GM12878 (cell line): Measurements from ENCODE around the gene DCDC1. TPM values are rescaled to one million over a fixed set of nuclear protein-coding genes. Genes with fewer than 3 reads are reported as not detected.

Experiments
- ATAC-seq: fragments of 200-7000 bp; cut with Tn5 transposase; 3 replicates; pipeline ENCODE4 v1.9.1; 2020; ENCODE audit warnings: mild to moderate bottlenecking, moderate library complexity
- BruUV-seq: library from RNA; stranded (reverse); fragments of 400-500 nt; replicated peaks from 2 replicates; lab custom pipeline; 2021; lab: Mats Ljungman, UMichigan
- CTCF ChIA-PET: fragments of 300-600 bp; sonication (Branson Sonifier 250); formaldehyde crosslinking; extraction: SDS; loops from one replicate; lab custom pipeline; 2021; ENCODE audit warnings: inconsistent platforms; lab: Yijun Ruan, JAX
- POLR2A ChIA-PET: fragments of 350-600 bp; formaldehyde crosslinking; extraction: SDS; loops from one replicate; lab custom pipeline; 2021; ENCODE audit warnings: inconsistent platforms; lab: Charles Lee
- RAD21 ChIA-PET: fragments of 300-600 bp; sonication (Branson Sonifier 250); formaldehyde crosslinking; loops from one replicate; lab custom pipeline; 2023; ENCODE audit warnings: antibody characterized with exemption; ENCODE audit not compliant: unreplicated experiment; lab: Charles Lee
- SMC1A ChIA-PET: fragments of 300-600 bp; sonication (Branson Sonifier 250); formaldehyde crosslinking; loops from one replicate; lab custom pipeline; 2023; ENCODE audit not compliant: unreplicated experiment, uncharacterized antibody; lab: Charles Lee
- DNase-seq: peaks from one replicate; pipeline ENCODE4 v3.0.0-alpha.2; 2011; ENCODE audit warnings: low read depth, low spot score
- FAIRE-seq: peaks from 3 replicates; lab custom pipeline; 2011; peaks lifted over from hg19 to GRCh38; lab: Jason Lieb, UNC
- H2AFZ ChIP-seq: 2 replicates; pipeline ENCODE4 v1.6.0; 2011; ENCODE audit warnings: low read depth, low read length, control low read depth; ENCODE audit not compliant: control insufficient read depth
- H3K27ac ChIP-seq: 2 replicates; pipeline ENCODE4 v1.5.1; 2011; ENCODE audit warnings: control low read depth; ENCODE audit not compliant: control insufficient read depth, insufficient read depth
- H3K27me3 ChIP-seq, 2 experiments: replicated peaks in 1 of 2; 2 replicates each; pipeline versions ENCODE4 v1.6.0 to v1.6.1; 2011; ENCODE audit warnings: low read length in 1 of 2; ENCODE audit not compliant: control insufficient read depth in 2 of 2, insufficient read depth in 2 of 2
- H3K36me3 ChIP-seq, 2 experiments: 2 replicates each; pipeline ENCODE4 v1.5.1; 2011; ENCODE audit warnings: low read length in 1 of 2; ENCODE audit not compliant: control insufficient read depth in 2 of 2, insufficient read depth in 2 of 2
- H3K4me1 ChIP-seq: 2 replicates; pipeline ENCODE4 v1.6.1; 2011; ENCODE audit warnings: mild to moderate bottlenecking, low read length, moderate library complexity, mixed read lengths; ENCODE audit not compliant: control insufficient read depth, insufficient read depth
- H3K4me2 ChIP-seq: 2 replicates; pipeline ENCODE4 v1.6.0; 2011; ENCODE audit warnings: control low read depth; ENCODE audit not compliant: control insufficient read depth, insufficient read depth
- H3K4me3 ChIP-seq: fragments of 200-600 bp; sonication (generic); 2 replicates; pipeline ENCODE4 v1.5.1; 2016
- H3K79me2 ChIP-seq: 2 replicates; pipeline ENCODE4 v1.6.0; 2011; ENCODE audit warnings: low read length; ENCODE audit not compliant: control insufficient read depth, insufficient read depth
- H3K9ac ChIP-seq: 2 replicates; pipeline ENCODE4 v1.8.0; 2011; ENCODE audit warnings: low read length, control low read depth, mixed read lengths; ENCODE audit not compliant: control insufficient read depth, insufficient read depth
- H3K9me3 ChIP-seq: replicated peaks from 3 replicates; pipeline ENCODE4 v1.5.1; 2011; ENCODE audit warnings: mild to moderate bottlenecking, low read length; ENCODE audit not compliant: control insufficient read depth, insufficient read depth
- H4K20me1 ChIP-seq: 2 replicates; pipeline ENCODE4 v1.6.0; 2011; ENCODE audit not compliant: control insufficient read depth, insufficient read depth
- FOS ChIP-seq: IDR thresholded peaks from 3 replicates; pipeline ENCODE4 v1.6.1; 2011; ENCODE audit warnings: borderline replicate concordance; ENCODE audit not compliant: insufficient read length; ENCODE audit errors: extremely low read depth
- FOXK2 ChIP-seq: fragments of 450-650 bp; IDR thresholded peaks from 2 replicates; pipeline ENCODE4 v1.6.1; 2017; ENCODE audit warnings: mild to moderate bottlenecking, moderate library complexity
- MEF2A ChIP-seq: IDR thresholded peaks from 2 replicates; pipeline ENCODE4 v1.6.1; 2011; ENCODE audit warnings: low read depth, mild to moderate bottlenecking, low read length, moderate library complexity; ENCODE audit not compliant: insufficient read depth
- RAD21 ChIP-seq: IDR thresholded peaks from 2 replicates; pipeline ENCODE4 v1.6.1; 2011; ENCODE audit warnings: mild to moderate bottlenecking, low read depth, low read length, moderate library complexity; ENCODE audit not compliant: insufficient read depth
- SMAD1 ChIP-seq: fragments of 450-650 bp; IDR thresholded peaks from 2 replicates; pipeline ENCODE4 v1.6.1; 2018; ENCODE audit warnings: mild to moderate bottlenecking, low read depth; ENCODE audit not compliant: partially characterized antibody
- SMC3 ChIP-seq: IDR thresholded peaks from 2 replicates; pipeline ENCODE4 v1.6.1; 2011; ENCODE audit warnings: low read length, improper control_type of control experiment, borderline replicate concordance
- ZSCAN29 ChIP-seq: fragments of 450-650 bp; IDR thresholded peaks from 2 replicates; pipeline ENCODE4 v1.6.1; 2017; ENCODE audit warnings: mild to moderate bottlenecking, moderate library complexity
- WGBS: methylation state at CpG from one replicate; pipeline ENCODE4 v1.1.6; 2016; ENCODE audit warnings: low lambda C conversion rate; ENCODE audit not compliant: insufficient replicate concordance, insufficient coverage; ENCODE audit errors: missing lambda C conversion rate; 5-methylcytosine and 5-hydroxymethylcytosine counted together
- in situ Hi-C: fragments of 300-500 bp; cut with MboI; formaldehyde crosslinking; loops from 9 replicates; pipeline ENCODE4 v1.14.3; 2018; ENCODE audit warnings: mixed read lengths
- intact Hi-C: fragments of 100-400 bp; cut with micrococcal nuclease; formaldehyde crosslinking; loops from one replicate; pipeline ENCODE4 v1.14.2; 2022; ENCODE audit not compliant: unreplicated experiment
- polyA plus RNA-seq, 11 experiments: library from polyadenylated mRNA; depleted of rRNA in 4 of 11; unstranded in 6 of 11; stranded (reverse) in 5 of 11; fragments of >200 nt; fragmentation: Nextera tagmentation in 4 of 11; fragmentation: Illumina TruSeq in 1 of 11; extraction: Ambion mirVana in 4 of 11; extraction: Trizol in 1 of 11; gene quantifications; 1 replicate in 1 of 11; 2 replicates in 10 of 11; pipeline versions ENCODE4 v1.2.1 to v1.2.3, GENCODE V29; 2011 to 2016; ENCODE audit warnings: inconsistent platforms in 2 of 11, missing spikeins in 2 of 11, low read depth in 1 of 11
- total RNA-seq, 4 experiments: library from RNA; depleted of rRNA in 3 of 4; stranded (reverse); fragments of >200 nt in 3 of 4; fragmentation: Illumina TruSeq in 1 of 4; extraction: Trizol in 1 of 4; gene quantifications; 2 replicates each; pipeline versions ENCODE4 v1.2.1 to v1.2.3, GENCODE V29; 2013 to 2021
- TF ChIP-seq, protein P1 (sequence below): fragments of 450-650 bp; conservative IDR thresholded peaks from 2 replicates; pipeline ENCODE4 v1.6.1; 2017; ENCODE audit warnings: mild to moderate bottlenecking, moderate library complexity
- TF ChIP-seq, protein P2 (sequence below), 3 experiments: IDR thresholded peaks in 2 of 3; conservative IDR thresholded peaks in 1 of 3; 2 replicates each; pipeline ENCODE4 v1.5.1; 2011; ENCODE audit warnings: low read depth in 3 of 3, low read length in 3 of 3, mild to moderate bottlenecking in 3 of 3, control low read depth in 2 of 3, moderate library complexity in 2 of 3, inconsistent platforms in 1 of 3, mixed read lengths in 1 of 3; ENCODE audit not compliant: control insufficient read depth in 2 of 3, insufficient read depth in 1 of 3; ENCODE audit errors: extremely low read depth in 1 of 3

Gene DCDC1
- total and polyA plus RNA-seq, 10 of the 15 experiments (the other 5 are each of a cell fraction or from before 2014, with no cell fraction given), result not detected

DNA sequence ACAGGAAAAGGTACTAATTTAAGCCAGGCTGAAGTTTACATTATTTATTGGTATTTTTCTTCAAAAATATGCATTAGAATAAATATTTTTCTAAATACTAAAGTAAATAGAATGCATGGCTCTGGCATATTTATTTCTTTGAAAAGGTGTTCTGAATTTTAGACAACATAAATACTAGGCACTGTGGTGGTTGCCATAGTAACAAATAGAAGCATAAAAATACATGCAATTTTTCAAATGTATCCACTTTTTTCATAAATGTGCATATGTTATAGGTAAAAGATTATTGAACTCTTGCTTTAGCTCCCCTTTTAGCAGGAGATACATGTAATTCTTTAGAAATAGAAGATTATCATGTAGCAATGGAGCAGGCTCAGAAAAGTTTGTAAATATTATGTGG lies 18.4 kb downstream of the DCDC1 start:
- no peak overlapping the region for H2AFZ ChIP-seq
- no peak overlapping the region for H3K4me2 ChIP-seq
- no peaks in the 10 kb centered on the region for H3K27me3 ChIP-seq
- no peaks in the 10 kb centered on the region for H4K20me1 ChIP-seq
- no TSS peak for BruUV-seq
- H3K79me2 ChIP-seq, result no peaks in the 10 kb centered on the region
- H3K36me3 ChIP-seq, result no peaks in the 10 kb centered on the region
- H3K27ac ChIP-seq, result no peak overlapping the region
- no peak for TF ChIP-seq ZSCAN29
- no peak for TF ChIP-seq MEF2A
- ChIA-PET SMC1A (interaction anchor here (0.7 kb wide), 1 partner anchor 15 kb away, joined by 3 read pairs; no protein-coding TSS in a partner anchor), CTCF (interaction anchor here (1.0 to 1.1 kb wide), 2 partner anchors 9 to 10 kb away, joined by 3 to 4 read pairs; no protein-coding TSS in a partner anchor), RAD21 (no interaction called here), POLR2A (no interaction called here)
- no peaks in the 10 kb centered on the region for H3K9me3 ChIP-seq
- no peaks in the 10 kb centered on the region for H3K4me1 ChIP-seq
- no peak overlapping the region for H3K4me3 ChIP-seq
- intact Hi-C loops, result no loop called here
- H3K9ac ChIP-seq, result no peak overlapping the region
- no peak for ATAC-seq
- in situ Hi-C loops, result no loop called here
- DNase-seq, result no peak
- FAIRE-seq, result no peak

DNA sequence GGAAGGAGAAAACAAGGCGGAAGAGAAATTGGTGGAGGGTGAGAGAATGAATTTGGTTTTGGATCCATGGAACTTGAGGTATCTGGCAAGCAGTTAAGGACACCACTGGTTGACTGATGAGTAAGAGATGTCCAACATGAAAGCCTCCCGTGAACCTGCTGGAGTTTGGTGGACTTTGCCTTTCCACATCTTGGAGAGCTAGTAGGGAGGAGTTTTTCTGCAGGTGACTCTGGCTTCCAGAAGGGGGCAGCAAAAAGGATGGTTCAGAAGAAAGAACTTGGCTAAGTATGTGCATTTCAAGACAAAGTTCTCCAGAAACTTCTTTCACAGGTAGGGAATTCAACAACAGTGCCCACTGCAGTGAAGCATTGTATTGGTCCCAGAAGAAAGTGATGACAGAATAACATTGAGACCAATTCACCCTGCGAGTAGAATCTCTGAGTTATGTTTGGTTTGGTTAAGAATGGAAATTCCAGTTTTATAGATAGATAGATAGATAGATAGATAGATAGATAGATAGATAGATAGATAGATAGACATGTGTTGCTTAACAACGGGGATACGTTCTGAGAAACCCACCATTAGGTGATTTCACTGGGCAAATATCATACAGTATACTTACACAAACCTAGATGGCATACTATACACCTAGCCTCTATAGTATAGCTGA lies 28.5 kb downstream of the DCDC1 start:
- no peaks in the 10 kb centered on the region for H4K20me1 ChIP-seq
- ATAC-seq (peak; percentile 69), FAIRE-seq (peak; percentile 18)
- no peak overlapping the region for H3K4me3 ChIP-seq
- no peaks in the 10 kb centered on the region for H3K4me1 ChIP-seq
- intact Hi-C loops (loop anchor here (1.0 to 5.0 kb wide), 2 partner anchors 617 to 836 kb away; no protein-coding TSS in a partner anchor), in situ Hi-C loops (no loop called here)
- WGBS, result 32% methylated on average over 5 of the region's 5 CpGs
- no peaks in the 10 kb centered on the region for H3K79me2 ChIP-seq
- no peak overlapping the region for H3K27ac ChIP-seq
- H2AFZ ChIP-seq, result no peak overlapping the region
- BruUV-seq, result no TSS peak
- no peak overlapping the region for H3K4me2 ChIP-seq
- RAD21 ChIA-PET, result interaction anchor here (0.7 to 1.6 kb wide), 5 partner anchors 172 to 835 kb away, joined by 3 to 8 read pairs (median 4); no protein-coding TSS in a partner anchor
- CTCF ChIA-PET, result interaction anchor here (0.6 to 3.7 kb wide), 17 partner anchors 11 to 1019 kb away, joined by 3 to 33 read pairs (median 3); partner anchors contain the start of genes DCDC1 and DNAJC24
- H3K36me3 ChIP-seq, result no peaks in the 10 kb centered on the region
- H3K9me3 ChIP-seq, result no peaks in the 10 kb centered on the region
- no peak for TF ChIP-seq FOXK2
- TF ChIP-seq, protein P1, sequence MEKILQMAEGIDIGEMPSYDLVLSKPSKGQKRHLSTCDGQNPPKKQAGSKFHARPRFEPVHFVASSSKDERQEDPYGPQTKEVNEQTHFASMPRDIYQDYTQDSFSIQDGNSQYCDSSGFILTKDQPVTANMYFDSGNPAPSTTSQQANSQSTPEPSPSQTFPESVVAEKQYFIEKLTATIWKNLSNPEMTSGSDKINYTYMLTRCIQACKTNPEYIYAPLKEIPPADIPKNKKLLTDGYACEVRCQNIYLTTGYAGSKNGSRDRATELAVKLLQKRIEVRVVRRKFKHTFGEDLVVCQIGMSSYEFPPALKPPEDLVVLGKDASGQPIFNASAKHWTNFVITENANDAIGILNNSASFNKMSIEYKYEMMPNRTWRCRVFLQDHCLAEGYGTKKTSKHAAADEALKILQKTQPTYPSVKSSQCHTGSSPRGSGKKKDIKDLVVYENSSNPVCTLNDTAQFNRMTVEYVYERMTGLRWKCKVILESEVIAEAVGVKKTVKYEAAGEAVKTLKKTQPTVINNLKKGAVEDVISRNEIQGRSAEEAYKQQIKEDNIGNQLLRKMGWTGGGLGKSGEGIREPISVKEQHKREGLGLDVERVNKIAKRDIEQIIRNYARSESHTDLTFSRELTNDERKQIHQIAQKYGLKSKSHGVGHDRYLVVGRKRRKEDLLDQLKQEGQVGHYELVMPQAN, result no peak
- no peak for TF ChIP-seq SMAD1
- TF ChIP-seq RAD21, result peak; percentile 55
- TF ChIP-seq FOS, result no peak
- peak; percentile 43; the same call in 1 of the 2 replicates for TF ChIP-seq SMC3
- TF ChIP-seq, protein P2, sequence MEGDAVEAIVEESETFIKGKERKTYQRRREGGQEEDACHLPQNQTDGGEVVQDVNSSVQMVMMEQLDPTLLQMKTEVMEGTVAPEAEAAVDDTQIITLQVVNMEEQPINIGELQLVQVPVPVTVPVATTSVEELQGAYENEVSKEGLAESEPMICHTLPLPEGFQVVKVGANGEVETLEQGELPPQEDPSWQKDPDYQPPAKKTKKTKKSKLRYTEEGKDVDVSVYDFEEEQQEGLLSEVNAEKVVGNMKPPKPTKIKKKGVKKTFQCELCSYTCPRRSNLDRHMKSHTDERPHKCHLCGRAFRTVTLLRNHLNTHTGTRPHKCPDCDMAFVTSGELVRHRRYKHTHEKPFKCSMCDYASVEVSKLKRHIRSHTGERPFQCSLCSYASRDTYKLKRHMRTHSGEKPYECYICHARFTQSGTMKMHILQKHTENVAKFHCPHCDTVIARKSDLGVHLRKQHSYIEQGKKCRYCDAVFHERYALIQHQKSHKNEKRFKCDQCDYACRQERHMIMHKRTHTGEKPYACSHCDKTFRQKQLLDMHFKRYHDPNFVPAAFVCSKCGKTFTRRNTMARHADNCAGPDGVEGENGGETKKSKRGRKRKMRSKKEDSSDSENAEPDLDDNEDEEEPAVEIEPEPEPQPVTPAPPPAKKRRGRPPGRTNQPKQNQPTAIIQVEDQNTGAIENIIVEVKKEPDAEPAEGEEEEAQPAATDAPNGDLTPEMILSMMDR (IDR thresholded peaks at IDR 0.05 in 2 of 3, conservative IDR thresholded peaks at IDR 0.05 in 1 of 3; ENCODE audit: control insufficient read depth in 2 of 3, extremely low read depth in 1 of 3, insufficient read depth in 1 of 3, low read depth in 3 of 3, low read length in 3 of 3), result peak; percentile 46 to 71 (median 70); a peak in 5 of 6 replicates
- TF ChIP-seq, all 136 proteins: peak for 3
- SMC1A ChIA-PET, result interaction anchor here (1.0 to 2.0 kb wide), 6 partner anchors 103 to 847 kb away, joined by 3 to 7 read pairs (median 4); no protein-coding TSS in a partner anchor
- H3K9ac ChIP-seq, result no peak overlapping the region
- H3K27me3 ChIP-seq, result no peaks in the 10 kb centered on the region
- no peak for DNase-seq
- POLR2A ChIA-PET, result no interaction called here
